ENCODE measurements around the gene ZNF804B.
"Not testable (repeated sequence)": the region's sequence is repeated elsewhere in the genome, so short reads cannot be mapped to it uniquely, and the experiment has no call there.

ZNF804B gene

GRCh38 chr7:89200758-89201157, 441.3 kb downstream of the ZNF804B start (continued):
- TF ChIP-seq CREB5 (CRISPR knock-in tag; IDR thresholded peaks at IDR 0.05; ENCODE audit: low read depth) (no peak), ESRRG (CRISPR knock-in tag; IDR thresholded peaks at IDR 0.05) (no peak), CSDC2 (CRISPR knock-in tag; IDR thresholded peaks at IDR 0.05) (no peak), ZC3H10 (CRISPR knock-in tag; IDR thresholded peaks at IDR 0.05) (no peak), ZFP30 (CRISPR knock-in tag; IDR thresholded peaks at IDR 0.05) (no peak), OSR1 (CRISPR knock-in tag; IDR thresholded peaks at IDR 0.05) (no peak), BACH2 (CRISPR knock-in tag; IDR thresholded peaks at IDR 0.05; ENCODE audit: borderline replicate concordance) (no peak), PPARA (CRISPR knock-in tag; IDR thresholded peaks at IDR 0.05; ENCODE audit: borderline replicate concordance) (no peak)

- TF ChIP-seq RARB (CRISPR knock-in tag; IDR thresholded peaks at IDR 0.05) (no peak), ZNF70 (CRISPR knock-in tag; IDR thresholded peaks at IDR 0.05) (no peak), TSHZ2 (CRISPR knock-in tag; IDR thresholded peaks at IDR 0.05) (no peak), ZFP30 (CRISPR knock-in tag; IDR thresholded peaks at IDR 0.05) (no peak), ESRRG (CRISPR knock-in tag; IDR thresholded peaks at IDR 0.05) (no peak), CSDC2 (CRISPR knock-in tag; IDR thresholded peaks at IDR 0.05) (no peak), OSR1 (CRISPR knock-in tag; IDR thresholded peaks at IDR 0.05) (no peak), PPARA (CRISPR knock-in tag; IDR thresholded peaks at IDR 0.05; ENCODE audit: borderline replicate concordance) (no peak), SNAI2 (CRISPR knock-in tag; IDR thresholded peaks at IDR 0.05) (no peak), ZC3H10 (CRISPR knock-in tag; IDR thresholded peaks at IDR 0.05) (no peak), TOX (CRISPR knock-in tag; IDR thresholded peaks at IDR 0.05; ENCODE audit: borderline replicate concordance) (no peak), ZNF565 (CRISPR knock-in tag; conservative IDR thresholded peaks at IDR 0.05; ENCODE audit: low read depth) (no peak), ISL1 (CRISPR knock-in tag; IDR thresholded peaks at IDR 0.05) (no peak), CSRNP3 (CRISPR knock-in tag; IDR thresholded peaks at IDR 0.05) (no peak), PATZ1 (CRISPR knock-in tag; IDR thresholded peaks at IDR 0.05; ENCODE audit: borderline replicate concordance) (no peak), ZNF8 (CRISPR knock-in tag; IDR thresholded peaks at IDR 0.05) (no peak), TCF4 (CRISPR knock-in tag; IDR thresholded peaks at IDR 0.05; ENCODE audit: borderline replicate concordance) (no peak), CREB5 (CRISPR knock-in tag; IDR thresholded peaks at IDR 0.05; ENCODE audit: low read depth) (no peak), BACH2 (CRISPR knock-in tag; IDR thresholded peaks at IDR 0.05; ENCODE audit: borderline replicate concordance) (no peak), ARNTL (CRISPR knock-in tag; IDR thresholded peaks at IDR 0.05; ENCODE audit: borderline replicate concordance, low read depth) (no peak)
- ATAC-seq: no peak
Observed at GRCh38 chr7:89223900-89224395, 464.4 kb downstream of the ZNF804B start.

GRCh38 chr7:89228688-89229171, 469.2 kb downstream of the ZNF804B start:
- not testable (repeated sequence) for ATAC-seq

Measured in SK-N-SH treated with all-trans-retinoic acid at 6 μM for 48 hours (cell line).